Stimulated activated CD4-positive, alpha-beta T cell treated with anti-CD3 and anti-CD28 coated beads, Interleukin-1b, Interleukin-23, amount 100 ng/mL, for 4 hours (primary cell): ENCODE data around the gene SETD5.

Source experiments
- DNase-seq, 2 donors: peaks; one replicate each; pipeline ENCODE4 v3.0.0-alpha.2; 2020; ENCODE audit warnings: low read depth in 2 of 2

The SETD5 gene

GRCh38 chr3:9514956-9515355 is 117.5 kb downstream of the SETD5 start:
- DNase-seq: no peak

- no peak for DNase-seq
These were observed 127.7 kb downstream of the SETD5 start for GRCh38 chr3:9525078-9525477.
